ENCODE measurements around the gene CATSPERE. TPM values are rescaled to one million over a fixed set of nuclear protein-coding genes. Genes with fewer than 3 reads are reported as not detected.

Gene CATSPERE
- total and polyA plus RNA-seq, 2 donors (not counting 3 experiments of a cell fraction or from before 2014, with no cell fraction given) = 0.61 to 1.9 TPM

DNA sequence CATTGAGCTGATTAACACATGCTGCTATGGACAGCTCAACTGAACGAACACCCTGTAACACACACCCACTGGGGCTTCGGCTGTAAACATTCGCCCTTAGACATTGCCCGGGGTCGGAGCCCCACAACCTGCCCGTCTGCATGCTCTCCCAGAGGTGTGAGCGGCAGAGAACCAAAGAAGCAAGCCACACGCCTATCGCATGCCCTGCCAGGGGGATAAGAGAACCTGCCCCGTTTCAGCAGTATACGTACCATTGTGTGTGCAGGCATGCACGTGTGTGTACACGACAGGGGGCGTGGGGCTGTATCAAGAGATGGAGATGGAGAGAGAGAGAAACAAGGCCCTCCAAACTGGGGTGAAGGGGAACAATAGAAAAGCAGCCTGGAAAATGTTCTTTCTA, 181.9 kb downstream of the CATSPERE start:
- no peak overlapping the region for H3K9ac ChIP-seq (replicated peaks; ENCODE audit: extremely low read depth, insufficient read depth, low read length)
- intact Hi-C loops (cut with micrococcal nuclease) = no loop called here
- peaks cover 6 to 13% of the 10 kb centered on the region in 2 experiments for H3K27me3 ChIP-seq (ENCODE audit: control insufficient read depth in 2 of 2, insufficient read depth in 2 of 2, low read length in 2 of 2)
- H3K9me1 ChIP-seq (replicated peaks; ENCODE audit: control insufficient read depth, extremely low read depth, insufficient read depth, low read length) = no peaks in the 10 kb centered on the region
- no peaks in the 10 kb centered on the region for H3K9me3 ChIP-seq (replicated peaks; ENCODE audit: control insufficient read depth, insufficient read depth, low read length)
- H3K4me3 ChIP-seq (replicated peaks in 1 of 3; ENCODE audit: insufficient read depth in 1 of 3, low read depth in 1 of 3, low read length in 3 of 3) = no peak overlapping the region
- H3K36me3 ChIP-seq (ENCODE audit: control insufficient read depth in 2 of 2, extremely low read depth in 1 of 2, insufficient read depth in 2 of 2, low read length in 2 of 2) = no peaks in the 10 kb centered on the region
- DNase-seq (ENCODE audit: low read depth, low spot score) = no peak
- no peaks in the 10 kb centered on the region for H3K79me2 ChIP-seq (ENCODE audit: control insufficient read depth, insufficient read depth, low read length)
- POLR2A ChIA-PET = no interaction called here
- FAIRE-seq = no peak
- no peaks in the 10 kb centered on the region for H3K4me1 ChIP-seq (ENCODE audit: control insufficient read depth, extremely low read depth, insufficient read depth, low read length)
- H3K27ac ChIP-seq (ENCODE audit: insufficient read depth, low read depth, low read length) = no peak overlapping the region
- no peak overlapping the region for H3K4me2 ChIP-seq (ENCODE audit: insufficient read depth, low read length)
- H2AFZ ChIP-seq (ENCODE audit: low read depth, low read length) = no peak overlapping the region
- TF ChIP-seq JUN (IDR thresholded peaks at IDR 0.05; ENCODE audit: borderline replicate concordance, insufficient read depth, insufficient read length, low read depth) = no peak
- no peak for TF ChIP-seq POLR2A (IDR thresholded peaks at IDR 0.05; ENCODE audit: low read depth, low read length)
- TF ChIP-seq POLR2AphosphoS5 (IDR thresholded peaks at IDR 0.05; ENCODE audit: insufficient read depth, low read depth, low read length) = no peak
- TF ChIP-seq, protein P1, sequence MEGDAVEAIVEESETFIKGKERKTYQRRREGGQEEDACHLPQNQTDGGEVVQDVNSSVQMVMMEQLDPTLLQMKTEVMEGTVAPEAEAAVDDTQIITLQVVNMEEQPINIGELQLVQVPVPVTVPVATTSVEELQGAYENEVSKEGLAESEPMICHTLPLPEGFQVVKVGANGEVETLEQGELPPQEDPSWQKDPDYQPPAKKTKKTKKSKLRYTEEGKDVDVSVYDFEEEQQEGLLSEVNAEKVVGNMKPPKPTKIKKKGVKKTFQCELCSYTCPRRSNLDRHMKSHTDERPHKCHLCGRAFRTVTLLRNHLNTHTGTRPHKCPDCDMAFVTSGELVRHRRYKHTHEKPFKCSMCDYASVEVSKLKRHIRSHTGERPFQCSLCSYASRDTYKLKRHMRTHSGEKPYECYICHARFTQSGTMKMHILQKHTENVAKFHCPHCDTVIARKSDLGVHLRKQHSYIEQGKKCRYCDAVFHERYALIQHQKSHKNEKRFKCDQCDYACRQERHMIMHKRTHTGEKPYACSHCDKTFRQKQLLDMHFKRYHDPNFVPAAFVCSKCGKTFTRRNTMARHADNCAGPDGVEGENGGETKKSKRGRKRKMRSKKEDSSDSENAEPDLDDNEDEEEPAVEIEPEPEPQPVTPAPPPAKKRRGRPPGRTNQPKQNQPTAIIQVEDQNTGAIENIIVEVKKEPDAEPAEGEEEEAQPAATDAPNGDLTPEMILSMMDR (IDR thresholded peaks at IDR 0.05; ENCODE audit: extremely low read depth in 1 of 2, insufficient read depth in 1 of 2, low read depth in 1 of 2, low read length in 2 of 2) = no peak
- TF ChIP-seq MAX (IDR thresholded peaks at IDR 0.05; ENCODE audit: insufficient read depth, insufficient read length) = no peak
- TF ChIP-seq GATA2 (IDR thresholded peaks at IDR 0.05; ENCODE audit: insufficient read depth, insufficient read length, low read depth, low read length) = no peak
- no peak for TF ChIP-seq EZH2 (IDR thresholded peaks at IDR 0.05; ENCODE audit: borderline replicate concordance, low read depth, low read length, severe bottlenecking)
- TF ChIP-seq FOS (IDR thresholded peaks at IDR 0.05; ENCODE audit: borderline replicate concordance, insufficient read depth, low read length) = no peak
- no peak for TF ChIP-seq MYC (IDR thresholded peaks at IDR 0.05; ENCODE audit: low read depth, low read length)
- BruUV-seq (replicated peaks) = no TSS peak
- H4K20me1 ChIP-seq (replicated peaks; ENCODE audit: control insufficient read depth, extremely low read depth, insufficient read depth, low read length) = no peaks in the 10 kb centered on the region
- dilution Hi-C loops (cut with MboI; ENCODE audit: extremely low pct_ligation_motif_present, low sequenced_read_pairs) = no loop called here
- CTCF ChIA-PET = no interaction called here

Measured in endothelial cell of umbilical vein (primary cell).